Daoy (cell line): ENCODE results near the gene SLC25A26. TPM values are rescaled to one million over a fixed set of nuclear protein-coding genes. Genes with fewer than 3 reads are reported as not detected.

Source experiments
- DNase-seq: peaks from one replicate; pipeline ENCODE4 v3.0.0-alpha.2; 2015; ENCODE audit warnings: low read depth
- total RNA-seq: library from RNA; depleted of rRNA; stranded (reverse); fragments of >200 nt; shearing (Covaris generic); gene quantifications from 2 replicates; pipeline ENCODE4 v1.2.3, GENCODE V29; 2014

Gene SLC25A26
- total RNA-seq, 1 experiment from 2014 or later = 15.4 TPM

DNA sequence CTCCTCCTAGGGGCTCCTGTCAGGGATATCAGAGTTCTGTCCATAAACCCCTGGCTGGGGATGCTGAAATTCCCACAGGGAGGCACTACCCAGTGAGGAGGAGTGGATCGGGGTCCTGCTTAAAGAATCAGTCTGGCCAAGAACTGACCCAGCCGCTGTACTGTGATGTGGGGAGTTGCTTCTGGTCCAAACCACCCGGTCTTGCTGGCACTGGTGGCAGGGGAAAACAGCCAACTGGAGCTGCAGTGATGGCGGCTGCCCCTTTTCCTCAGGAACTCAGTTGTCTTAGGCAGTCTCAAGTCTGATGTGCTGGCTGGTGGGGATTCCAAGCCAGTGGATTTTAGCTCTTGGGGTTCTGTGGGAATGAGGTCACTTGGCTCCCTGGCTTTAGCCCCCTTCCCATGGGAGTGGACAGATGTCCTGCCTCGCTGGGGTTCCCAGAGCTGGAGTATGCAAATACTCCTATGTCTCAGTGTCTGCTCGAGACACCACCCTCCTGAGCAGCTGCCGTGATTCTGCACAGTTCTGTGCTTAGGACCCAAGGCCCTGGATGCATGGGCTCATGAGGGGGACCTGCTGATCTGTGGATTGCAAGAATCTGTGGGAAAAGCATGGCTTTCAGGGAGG lies 97.1 kb downstream of the SLC25A26 start:
- no peak for DNase-seq

GRCh38 chr3:66320390-66320789 lies 99.6 kb downstream of the SLC25A26 start:
- DNase-seq = no peak

DNA sequence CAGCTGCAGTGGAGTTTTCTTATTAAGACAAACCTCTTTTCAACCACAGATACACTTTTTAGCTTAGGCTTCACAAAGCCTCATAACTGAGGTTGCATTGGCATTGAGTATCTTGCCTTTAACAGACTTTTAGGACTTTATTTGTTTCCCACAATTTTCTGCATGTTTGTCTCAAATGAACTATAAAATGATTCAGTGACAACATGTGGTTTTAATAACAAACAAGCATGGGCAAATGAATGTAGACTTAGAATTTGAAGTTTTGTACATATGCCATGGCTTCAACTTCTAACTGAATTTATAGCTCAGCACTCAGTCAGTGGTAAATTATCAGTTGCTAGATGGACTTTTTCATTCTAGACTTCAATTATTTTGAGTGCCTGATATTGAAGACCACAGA lies 101.6 kb downstream of the SLC25A26 start:
- no peak for DNase-seq

DNA sequence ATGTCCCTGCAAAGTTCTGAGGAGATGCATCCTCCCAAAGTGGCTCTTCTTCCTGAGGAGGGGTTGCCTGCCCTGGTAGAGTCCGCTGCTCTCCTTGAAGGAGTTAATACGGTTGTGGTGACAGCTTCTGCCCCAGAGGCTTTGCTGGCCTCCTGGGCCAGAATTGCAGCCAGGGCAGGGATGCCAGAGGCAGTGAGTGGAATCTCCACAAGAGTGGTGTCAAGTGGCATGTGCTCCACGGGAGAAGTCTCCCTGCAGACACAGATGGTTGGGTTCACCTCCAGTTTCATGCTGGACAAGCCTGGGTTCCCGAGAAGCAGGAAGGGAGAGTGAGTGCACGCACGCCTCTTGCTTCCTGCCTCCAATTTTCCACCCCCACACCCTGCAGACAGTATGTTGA lies 105.5 kb downstream of the SLC25A26 start:
- no peak for DNase-seq

DNA sequence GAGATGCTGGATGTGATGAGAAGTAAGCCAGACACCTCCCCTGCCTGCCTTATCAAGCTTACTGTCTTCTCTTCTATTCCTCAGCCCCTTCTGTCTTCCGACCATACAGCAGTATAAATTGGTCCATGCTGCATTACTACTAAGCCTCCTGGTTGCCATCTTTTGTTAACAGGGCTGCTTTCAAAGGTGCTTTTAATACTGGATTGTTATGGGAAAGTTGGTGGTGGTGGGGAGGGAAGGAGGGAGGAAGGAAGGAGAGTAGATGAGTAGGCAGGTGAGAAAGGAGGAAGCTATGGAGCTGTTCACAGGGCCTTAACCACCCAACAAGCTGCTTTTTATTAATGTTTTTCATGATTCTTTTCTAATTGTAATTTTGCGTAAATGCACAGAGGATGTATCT lies 114.9 kb downstream of the SLC25A26 start:
- DNase-seq = no peak

GRCh38 chr3:66336333-66336766 lies 115.5 kb downstream of the SLC25A26 start:
- DNase-seq = no peak

DNA sequence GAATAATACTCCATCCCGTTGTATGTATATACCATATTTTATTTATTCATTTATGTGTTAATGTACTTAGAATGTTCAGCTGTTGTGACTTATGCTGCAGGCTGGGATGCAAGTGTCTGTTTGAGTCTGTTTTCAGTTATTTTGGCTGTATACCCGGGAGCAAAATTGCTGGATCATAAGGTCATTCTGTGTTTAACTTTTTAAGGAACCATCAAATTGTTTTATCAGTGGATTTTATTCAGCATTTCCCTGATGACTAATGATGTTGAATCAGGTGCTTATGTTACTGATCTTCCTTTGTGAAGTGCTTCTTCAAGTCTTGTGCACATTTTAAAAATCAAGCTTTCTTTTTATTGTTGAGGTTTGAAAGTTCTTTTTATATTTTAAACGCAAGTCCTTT lies 118.1 kb downstream of the SLC25A26 start:
- no peak for DNase-seq

- DNase-seq = no peak
Measured at GRCh38 chr3:66342717-66343356, 122.0 kb downstream of the SLC25A26 start.

- no peak for DNase-seq
Measured at GRCh38 chr3:66344391-66344811, 123.6 kb downstream of the SLC25A26 start.

DNA sequence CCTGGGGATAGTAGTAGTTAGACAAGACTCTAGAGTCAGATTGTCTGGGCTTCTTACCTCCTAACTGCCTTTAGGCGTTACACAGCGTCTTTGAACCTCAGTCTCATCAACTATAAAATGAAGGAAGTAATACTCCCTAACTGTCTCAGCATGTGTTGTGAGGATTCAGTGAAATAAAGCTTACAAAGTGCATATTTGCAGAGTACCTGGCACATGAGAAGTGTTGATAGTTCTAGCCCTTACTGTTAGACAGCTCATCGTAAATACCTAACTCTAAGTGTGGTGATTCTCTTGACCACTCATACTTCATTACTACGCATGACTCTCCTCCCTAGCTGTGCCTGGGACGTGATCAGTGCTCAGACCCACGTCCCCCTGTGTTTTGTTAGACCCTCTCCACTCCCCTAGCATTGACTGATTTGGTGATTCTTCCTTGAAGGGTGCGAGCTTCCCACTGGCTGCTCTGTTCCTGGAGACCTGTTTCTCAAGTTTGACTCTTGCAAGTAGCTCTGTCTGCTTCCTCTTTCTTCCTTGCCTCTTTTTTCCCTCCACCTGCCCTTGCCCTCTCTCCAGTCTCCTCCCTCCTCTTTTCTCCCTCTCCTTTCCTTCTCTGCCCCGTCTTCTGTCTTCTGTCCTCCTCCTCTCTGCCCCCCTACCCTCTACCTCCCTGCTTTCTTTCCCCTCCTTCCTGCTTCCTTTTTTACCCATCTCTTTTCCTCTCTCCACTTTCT lies 124.2 kb downstream of the SLC25A26 start:
- no peak for DNase-seq

DNA sequence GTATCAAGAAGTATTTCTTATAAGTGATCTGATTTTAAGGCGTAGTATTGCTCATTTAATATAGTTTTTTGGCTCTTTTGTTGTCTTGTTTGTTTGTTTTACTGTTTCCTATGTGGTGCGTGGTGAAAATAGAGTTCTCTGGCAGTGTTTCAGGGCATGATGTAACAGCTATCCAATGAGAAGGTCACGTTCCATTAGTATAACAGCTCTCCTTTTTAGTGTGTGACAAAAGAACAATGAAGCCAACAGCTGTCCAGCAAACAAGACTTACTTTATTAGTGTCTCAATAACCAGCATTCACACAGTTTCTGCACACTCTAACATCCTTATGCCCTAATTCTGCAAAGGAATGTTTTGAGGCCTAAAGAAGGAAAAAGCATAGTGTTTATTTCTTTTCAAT lies 127.9 kb downstream of the SLC25A26 start:
- no peak for DNase-seq

GRCh38 chr3:66350601-66351000 lies 129.8 kb downstream of the SLC25A26 start:
- no peak for DNase-seq

GRCh38 chr3:66353039-66353438 lies 132.2 kb downstream of the SLC25A26 start:
- DNase-seq = no peak

- no peak for DNase-seq
Measured at GRCh38 chr3:66353530-66353929, 132.7 kb downstream of the SLC25A26 start.

GRCh38 chr3:66354001-66354400 lies 133.2 kb downstream of the SLC25A26 start:
- no peak for DNase-seq

GRCh38 chr3:66355394-66355793 lies 134.6 kb downstream of the SLC25A26 start:
- DNase-seq = no peak

- no peak for DNase-seq
Measured at GRCh38 chr3:66355997-66356396, 135.2 kb downstream of the SLC25A26 start.

- DNase-seq = no peak
Measured at GRCh38 chr3:66361356-66361755, 140.6 kb downstream of the SLC25A26 start.

- peak; percentile 39 for DNase-seq
Measured at GRCh38 chr3:66362541-66362941, 141.7 kb downstream of the SLC25A26 start.

DNA sequence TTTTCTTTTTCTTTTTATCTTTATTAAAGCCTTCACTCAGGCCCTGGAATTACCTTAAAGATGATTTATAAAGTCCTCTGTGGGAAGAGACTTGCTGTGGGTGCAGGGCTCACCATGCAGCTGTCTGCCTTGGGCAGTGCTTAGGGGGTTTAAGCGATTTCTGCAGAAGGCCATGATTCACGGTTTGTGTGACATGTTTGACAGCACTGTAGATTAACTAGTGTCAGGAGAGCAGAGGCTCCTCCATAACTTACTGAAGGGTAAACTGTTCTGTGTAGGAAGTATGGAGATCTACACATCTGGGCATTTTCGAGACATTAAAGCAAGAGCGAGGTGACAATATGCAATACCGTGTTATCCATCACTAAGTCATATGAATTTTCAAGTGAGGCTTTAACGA lies 142.3 kb downstream of the SLC25A26 start:
- no peak for DNase-seq

- DNase-seq = no peak
Measured at GRCh38 chr3:66365080-66365479, 144.3 kb downstream of the SLC25A26 start.

GRCh38 chr3:66366747-66367146 lies 145.9 kb downstream of the SLC25A26 start:
- DNase-seq = no peak

GRCh38 chr3:66367979-66368378 lies 147.2 kb downstream of the SLC25A26 start:
- no peak for DNase-seq
